NT2/D1 (cell line): ENCODE results near the gene IL21R.

Experiments used
- DNase-seq: peaks from one replicate; pipeline ENCODE4 v3.0.0-alpha.2; 2011; ENCODE audit warnings: low read depth, low spot score
- H3K27me3 ChIP-seq: 2 replicates; pipeline ENCODE4 v1.6.0; 2011; ENCODE audit warnings: mild to moderate bottlenecking; ENCODE audit not compliant: insufficient read length, insufficient read depth
- H3K36me3 ChIP-seq: 2 replicates; pipeline ENCODE4 v1.6.1; 2011; ENCODE audit warnings: mild to moderate bottlenecking, low read length, mixed read lengths; ENCODE audit not compliant: insufficient read depth, insufficient read length
- H3K4me1 ChIP-seq: 2 replicates; pipeline ENCODE4 v1.5.1; 2011; ENCODE audit not compliant: insufficient read depth, insufficient read length
- H3K4me3 ChIP-seq: 2 replicates; pipeline ENCODE4 v1.5.1; 2011; ENCODE audit warnings: low read depth; ENCODE audit not compliant: insufficient read length
- H3K9ac ChIP-seq: 2 replicates; pipeline ENCODE4 v1.6.0; 2011; ENCODE audit warnings: low read depth; ENCODE audit not compliant: insufficient read length
- H3K9me3 ChIP-seq: 2 replicates; pipeline ENCODE4 v1.5.1; 2011; ENCODE audit warnings: mild to moderate bottlenecking, low read length; ENCODE audit not compliant: insufficient read depth
- SUZ12 ChIP-seq: IDR thresholded peaks from 2 replicates; pipeline ENCODE4 v1.6.1; 2011; ENCODE audit not compliant: insufficient read length, insufficient read depth; ENCODE audit errors: extremely low read depth
- YY1 ChIP-seq: IDR thresholded peaks from 2 replicates; pipeline ENCODE4 v1.6.1; 2011; ENCODE audit not compliant: insufficient read length, insufficient read depth
- ZNF274 ChIP-seq: IDR thresholded peaks from 2 replicates; pipeline ENCODE4 v1.6.1; 2011; ENCODE audit warnings: mild to moderate bottlenecking, low read depth, low read length

Gene IL21R

DNA sequence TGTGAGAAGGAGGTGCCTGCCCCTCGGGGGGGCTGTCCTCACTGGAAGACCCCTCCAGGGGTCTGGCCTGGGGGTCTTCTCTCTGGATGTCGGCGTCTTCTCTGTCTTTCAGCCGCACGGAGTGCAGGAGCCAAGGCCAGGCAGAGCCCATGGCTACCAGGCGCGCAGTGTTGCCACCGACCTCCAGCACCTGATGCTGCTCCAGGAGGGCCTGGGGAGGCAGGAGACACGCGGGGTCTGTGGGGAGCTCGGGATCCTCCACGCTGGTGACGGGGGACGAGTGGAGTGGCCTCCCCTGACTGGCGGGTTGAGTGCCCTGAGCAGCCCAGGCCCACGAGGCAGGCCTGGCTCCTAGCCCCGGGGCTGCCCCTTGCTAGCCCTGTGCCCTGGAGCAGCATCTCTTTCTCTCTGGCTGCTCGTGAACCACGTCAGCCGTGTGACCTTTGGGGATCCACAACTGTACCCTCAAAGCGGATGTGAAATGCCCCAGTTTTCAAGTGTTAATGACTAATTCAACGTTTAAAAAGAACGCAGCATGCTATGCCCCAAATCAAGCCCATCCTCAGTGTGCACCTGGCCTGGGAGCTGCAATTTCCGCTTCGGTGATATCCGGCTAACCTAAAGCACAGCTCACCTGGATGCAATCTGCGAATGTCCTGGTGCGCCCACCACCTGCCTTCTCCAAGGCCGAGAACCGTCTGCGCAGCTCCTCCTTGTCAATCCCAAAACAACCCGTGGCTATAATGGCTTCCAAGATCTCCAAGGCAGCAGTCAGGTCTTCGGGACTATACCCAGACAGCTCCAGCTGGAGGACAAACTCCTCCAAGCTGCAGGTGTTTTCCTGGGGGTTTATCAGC is 62.9 kb downstream of the IL21R start:
- no peak for DNase-seq
- Histone ChIP-seq H3K4me1 (no peaks in the 10 kb centered on the region), H3K9ac (no peak overlapping the region), H3K4me3 (no peak overlapping the region), H3K36me3 (peaks cover 100% of the 10 kb centered on the region), H3K27me3 (no peaks in the 10 kb centered on the region), H3K9me3 (no peaks in the 10 kb centered on the region; the same call in 1 of the 2 replicates)
- no peak for TF ChIP-seq ZNF274
- TF ChIP-seq SUZ12 = no peak
- TF ChIP-seq YY1 = no peak

DNA sequence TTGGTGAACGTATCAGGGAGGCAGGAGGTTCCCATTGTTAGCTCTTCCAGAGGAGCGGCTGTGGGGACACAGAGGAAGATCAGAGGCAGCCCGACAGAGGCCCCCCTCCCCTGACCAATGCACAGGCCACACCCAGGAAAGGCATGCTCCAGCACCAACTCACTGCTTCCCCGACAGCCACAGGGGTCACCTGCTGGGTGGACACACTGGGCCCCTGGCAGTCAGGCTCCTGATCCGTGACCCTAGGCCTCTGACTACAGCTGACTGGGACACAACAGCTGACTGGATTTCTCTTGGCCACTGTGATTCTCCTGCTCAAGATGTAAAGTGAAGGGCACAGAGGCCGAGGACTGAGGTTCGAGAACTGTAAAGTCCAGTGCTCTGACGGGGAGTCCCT is 63.5 kb downstream of the IL21R start:
- H3K4me1 ChIP-seq = no peaks in the 10 kb centered on the region
- H3K9me3 ChIP-seq = no peaks in the 10 kb centered on the region; the same call in 1 of the 2 replicates
- H3K4me3 ChIP-seq = no peak overlapping the region
- TF ChIP-seq ZNF274 = no peak
- no peak for TF ChIP-seq YY1
- no peak for TF ChIP-seq SUZ12
- no peak overlapping the region for H3K9ac ChIP-seq
- peaks cover 100% of the 10 kb centered on the region for H3K36me3 ChIP-seq
- no peak for DNase-seq
- no peaks in the 10 kb centered on the region for H3K27me3 ChIP-seq

GRCh38 chr16:27468941-27469531 is 67.1 kb downstream of the IL21R start:
- Histone ChIP-seq H3K9ac (no peak overlapping the region), H3K4me1 (no peaks in the 10 kb centered on the region), H3K9me3 (no peaks in the 10 kb centered on the region; the same call in 1 of the 2 replicates), H3K4me3 (no peak overlapping the region), H3K36me3 (peaks cover 98% of the 10 kb centered on the region), H3K27me3 (no peaks in the 10 kb centered on the region)
- TF ChIP-seq YY1 = no peak
- TF ChIP-seq ZNF274 = no peak
- TF ChIP-seq SUZ12 = no peak
- no peak for DNase-seq

GRCh38 chr16:27470567-27471431 is 68.8 kb downstream of the IL21R start:
- no peak overlapping the region for H3K9ac ChIP-seq
- no peak for DNase-seq
- H3K9me3 ChIP-seq = no peaks in the 10 kb centered on the region; the same call in 1 of the 2 replicates
- H3K4me1 ChIP-seq = no peaks in the 10 kb centered on the region
- H3K36me3 ChIP-seq = peaks cover 98% of the 10 kb centered on the region
- no peaks in the 10 kb centered on the region for H3K27me3 ChIP-seq
- no peak overlapping the region for H3K4me3 ChIP-seq
- TF ChIP-seq ZNF274 (no peak), YY1 (no peak), SUZ12 (no peak)

DNA sequence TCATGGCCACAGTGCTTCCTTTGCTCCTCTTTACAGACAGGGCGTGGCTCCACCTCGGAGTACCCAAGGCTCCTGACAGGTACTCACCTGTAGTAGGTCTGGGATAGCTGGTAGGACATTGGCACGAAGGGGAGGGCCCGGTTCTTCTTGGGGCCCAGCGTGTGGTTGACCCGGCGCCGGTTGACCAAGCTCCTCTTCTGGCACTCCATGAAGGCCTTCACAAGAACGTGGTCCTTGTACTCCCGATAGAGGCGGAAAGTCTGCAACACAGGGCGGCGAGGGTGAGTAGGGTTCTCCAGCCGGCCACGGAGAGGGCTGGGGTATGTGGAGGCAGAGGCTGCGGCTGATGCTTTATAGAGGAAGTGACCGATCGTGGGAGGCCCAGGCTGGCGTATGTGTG is 69.7 kb downstream of the IL21R start:
- H3K27me3 ChIP-seq = no peaks in the 10 kb centered on the region
- H3K4me3 ChIP-seq = no peak overlapping the region
- TF ChIP-seq YY1 (no peak), ZNF274 (no peak), SUZ12 (no peak)
- H3K36me3 ChIP-seq = peaks cover 98% of the 10 kb centered on the region
- H3K9me3 ChIP-seq = no peaks in the 10 kb centered on the region; the same call in 1 of the 2 replicates
- H3K4me1 ChIP-seq = no peaks in the 10 kb centered on the region
- no peak for DNase-seq
- H3K9ac ChIP-seq = no peak overlapping the region

DNA sequence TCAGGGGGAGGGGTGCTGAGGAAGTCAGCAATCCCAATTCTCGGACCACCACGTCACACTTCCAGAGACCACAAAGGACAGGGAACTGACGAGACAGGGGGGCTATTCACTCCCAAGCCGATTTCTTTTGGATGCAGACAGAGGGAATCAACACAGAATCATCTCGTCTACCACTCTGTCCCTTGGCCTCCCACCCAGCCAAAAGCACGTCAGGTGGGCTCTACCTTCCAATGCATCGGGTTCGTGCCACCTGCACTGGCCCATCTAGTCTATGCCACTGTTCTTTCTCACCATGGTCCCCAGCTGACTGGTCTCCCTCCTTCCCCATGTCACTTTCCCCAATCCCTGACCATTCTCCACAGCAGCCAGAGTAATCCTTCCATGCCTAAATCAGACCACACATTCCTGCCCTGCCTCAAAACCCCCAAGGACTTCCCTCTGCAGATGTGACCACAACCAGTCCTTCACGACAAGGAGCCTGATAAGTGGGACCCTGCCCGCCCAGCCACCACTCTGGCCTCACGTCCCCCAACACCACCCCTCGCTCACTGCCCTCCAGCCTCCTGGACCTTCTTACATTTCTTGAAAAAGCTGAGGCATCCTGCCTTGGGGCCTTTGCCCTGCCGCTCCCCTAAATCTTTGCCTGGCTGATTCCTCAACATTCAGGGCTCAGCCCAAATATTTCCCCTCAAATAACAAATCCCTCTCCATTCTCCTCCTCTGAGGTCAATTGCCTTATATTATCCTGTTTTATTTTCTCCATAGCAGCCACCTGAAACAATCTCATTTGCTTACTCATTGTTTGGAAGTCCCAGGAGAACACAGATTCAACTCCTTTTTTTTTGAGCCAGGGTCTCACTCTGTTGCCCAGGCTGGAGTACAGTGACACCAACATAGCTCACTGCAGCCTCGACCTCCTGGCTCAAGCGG is 70.4 kb downstream of the IL21R start:
- H3K9me3 ChIP-seq = no peaks in the 10 kb centered on the region; the same call in 1 of the 2 replicates
- H3K4me3 ChIP-seq = no peak overlapping the region
- TF ChIP-seq YY1 = no peak
- no peak for TF ChIP-seq ZNF274
- no peak for TF ChIP-seq SUZ12
- no peak overlapping the region for H3K9ac ChIP-seq
- no peak for DNase-seq
- peaks cover 98% of the 10 kb centered on the region for H3K36me3 ChIP-seq
- H3K4me1 ChIP-seq = no peaks in the 10 kb centered on the region
- no peaks in the 10 kb centered on the region for H3K27me3 ChIP-seq
